ENCODE data around the gene SPTBN4.
A peak's percentile ranks its signal among the peaks of the same experiment; 100 is the strongest.
"Not testable (repeated sequence)": the region's sequence is repeated elsewhere in the genome, so short reads cannot be mapped to it uniquely, and the experiment has no call there.

SPTBN4 gene

DNA sequence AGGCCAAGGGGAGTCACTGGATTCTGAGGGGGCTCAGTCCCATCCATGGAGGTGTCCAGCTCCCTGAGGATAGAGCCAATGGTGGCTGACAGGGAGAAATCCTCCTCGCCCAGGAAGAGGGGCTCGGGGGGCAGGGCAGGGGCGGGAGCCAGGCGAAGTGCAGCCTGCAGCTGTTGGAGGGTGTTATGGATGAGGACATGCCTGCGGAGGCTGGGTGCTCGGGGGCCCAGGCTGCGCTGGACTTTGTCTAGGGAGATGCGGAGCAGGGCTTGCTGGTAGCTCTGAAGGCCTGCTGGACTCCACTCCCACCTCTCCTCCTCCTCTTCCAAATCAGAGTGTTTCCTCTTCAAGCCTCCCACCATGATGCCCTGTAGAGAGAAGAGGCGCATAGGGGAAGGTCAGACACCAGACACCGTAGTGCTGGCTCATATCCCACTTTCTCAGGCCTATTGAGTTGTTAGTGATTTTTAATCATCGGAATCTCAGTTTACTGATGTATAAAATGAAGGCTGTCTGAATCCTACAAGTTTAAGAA is 25.0 kb upstream of the SPTBN4 start:
- no peak for DNase-seq (ENCODE audit: low read depth, low spot score)

DNA sequence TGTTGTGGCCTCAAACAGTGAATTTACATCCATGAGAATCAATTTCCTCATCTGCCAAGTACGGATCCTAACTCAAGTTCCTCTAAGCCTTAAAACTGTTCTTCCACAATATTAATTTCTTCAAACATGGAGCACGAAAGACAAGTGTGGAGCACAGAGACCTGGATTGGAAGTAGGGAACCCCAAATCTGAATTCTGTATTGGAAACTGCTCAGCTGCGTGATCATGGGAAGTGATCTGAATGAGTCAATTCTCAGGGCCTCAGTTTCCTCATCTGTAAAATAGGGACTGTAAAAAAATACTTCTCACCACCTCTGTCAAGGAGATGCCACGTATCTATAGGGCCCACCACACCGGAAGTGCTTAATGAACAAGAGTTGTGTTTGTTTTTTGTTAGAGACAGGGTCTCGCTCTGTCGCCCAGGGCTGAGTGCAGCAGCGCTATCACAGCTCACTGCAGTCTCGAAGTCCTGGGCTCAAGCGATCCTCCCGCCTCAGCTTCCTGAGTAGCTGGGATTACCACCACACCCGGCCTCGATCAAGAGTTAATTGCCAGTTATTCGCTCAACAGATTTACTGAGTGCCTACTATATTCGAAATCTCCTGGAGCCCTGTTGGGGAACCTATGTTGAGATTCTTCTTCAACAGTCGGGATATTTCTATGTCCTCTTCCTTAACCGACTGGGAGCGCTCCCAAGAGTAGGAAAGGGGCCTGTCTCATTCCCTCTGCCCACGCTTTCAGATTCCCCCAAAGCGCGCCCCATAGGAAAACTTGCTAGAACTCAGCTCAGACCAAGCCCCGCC is 24.3 kb upstream of the SPTBN4 start:
- no peak for DNase-seq (ENCODE audit: low read depth, low spot score)

- peak; percentile 100 for DNase-seq (ENCODE audit: low read depth, low spot score)
Measured at GRCh38 chr19:40443131-40443999, 23.4 kb upstream of the SPTBN4 start.

GRCh38 chr19:40444000-40444824 is 22.6 kb upstream of the SPTBN4 start, which contains the start of gene SERTAD3:
TSS of gene SERTAD3 (minus strand) at chr19:40444335. CDS start at chr19:40442080, 2,255 bp downstream.
- peak; percentile 99 for DNase-seq (ENCODE audit: low read depth, low spot score)

GRCh38 chr19:40444825-40445312 is 21.9 kb upstream of the SPTBN4 start:
- no peak for DNase-seq (ENCODE audit: low read depth, low spot score)

- DNase-seq (ENCODE audit: low read depth, low spot score): no peak
Measured at GRCh38 chr19:40445780-40446262, 21.0 kb upstream of the SPTBN4 start.

- no peak for DNase-seq (ENCODE audit: low read depth, low spot score)
Measured at GRCh38 chr19:40446263-40446784, 20.5 kb upstream of the SPTBN4 start.

DNA sequence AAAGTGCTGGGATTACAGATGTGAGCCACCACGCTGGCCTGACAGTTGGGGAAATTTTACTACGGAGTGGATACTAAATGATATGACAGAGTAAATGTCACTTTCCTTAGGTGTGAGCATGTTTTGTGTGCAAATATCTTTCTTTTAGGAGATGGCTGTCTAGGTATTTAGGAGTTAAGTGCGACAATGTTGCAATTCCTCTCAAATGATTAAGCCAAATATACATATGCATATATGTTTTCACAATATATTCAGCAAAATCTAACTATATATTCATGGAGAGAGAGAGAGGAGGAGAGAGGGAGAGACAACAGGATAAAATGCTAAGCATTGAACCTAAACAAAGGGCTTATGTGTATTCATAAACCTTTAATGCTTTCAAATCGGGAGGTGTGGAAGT is 17.3 kb upstream of the SPTBN4 start:
- no peak for DNase-seq (ENCODE audit: low read depth, low spot score)

DNA sequence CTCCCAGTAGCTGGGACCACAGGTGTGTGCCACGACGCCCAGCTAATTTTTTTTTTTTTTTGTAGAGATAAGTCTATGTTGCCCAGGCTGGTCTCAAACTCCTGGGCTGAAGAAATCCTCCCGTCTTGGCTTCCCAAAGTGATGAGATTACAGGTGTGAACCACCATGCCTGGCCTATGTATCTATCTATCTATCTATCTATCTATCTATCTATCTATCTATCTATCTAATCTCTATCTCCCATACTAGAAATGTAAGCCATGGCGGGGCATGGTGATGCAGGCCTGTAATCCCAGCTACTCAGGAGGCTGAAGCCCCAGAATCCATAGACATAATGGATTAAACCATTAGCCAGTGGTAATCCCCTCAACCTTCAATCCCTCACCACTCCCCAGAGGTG is 16.1 kb upstream of the SPTBN4 start:
- DNase-seq (ENCODE audit: low read depth, low spot score): no peak

DNA sequence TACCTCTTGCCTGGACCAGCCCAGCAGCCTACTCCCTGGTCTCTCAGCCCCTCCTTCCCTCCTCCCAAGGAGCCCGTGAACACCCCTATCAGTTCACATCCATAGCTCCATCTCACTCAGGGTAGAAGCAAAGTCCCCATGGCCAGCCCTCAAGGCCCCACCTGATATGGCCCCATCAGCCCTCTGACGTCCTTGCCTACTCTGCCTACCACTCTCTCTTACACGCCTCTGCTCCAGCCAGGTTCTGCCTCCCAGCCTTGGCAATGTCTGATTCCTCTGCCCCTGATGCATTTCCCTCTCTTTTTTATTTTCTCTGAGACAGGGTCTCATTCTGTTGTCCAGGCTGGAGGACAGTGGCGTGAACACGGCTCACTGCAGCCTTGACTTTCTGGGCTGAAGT is 14.8 kb upstream of the SPTBN4 start:
- DNase-seq (ENCODE audit: low read depth, low spot score): no peak

- no peak for DNase-seq (ENCODE audit: low read depth, low spot score)
Measured at GRCh38 chr19:40453151-40453735, 13.6 kb upstream of the SPTBN4 start.

DNA sequence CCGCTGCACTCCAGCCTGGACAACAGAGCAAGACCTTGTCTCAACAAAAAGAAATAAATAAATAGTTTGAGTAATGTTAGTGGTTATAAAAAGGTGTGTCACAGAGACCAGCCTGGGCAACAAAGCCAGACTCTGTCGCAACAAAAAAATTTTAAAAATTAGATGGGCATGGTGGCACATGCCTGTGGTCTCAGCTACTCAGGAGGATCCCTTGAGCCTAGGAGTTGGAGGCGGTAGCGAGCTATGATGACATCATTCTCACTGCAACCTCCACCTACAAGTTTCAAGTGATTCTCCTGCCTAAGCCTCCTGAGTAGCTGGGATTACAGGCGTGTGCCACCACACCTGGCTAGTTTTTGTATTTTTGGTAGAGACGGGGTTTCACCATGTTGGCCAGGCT is 12.9 kb upstream of the SPTBN4 start:
- DNase-seq (ENCODE audit: low read depth, low spot score): not testable (repeated sequence)

- no peak for DNase-seq (ENCODE audit: low read depth, low spot score)
Measured at GRCh38 chr19:40457048-40457447, 9.8 kb upstream of the SPTBN4 start.

- DNase-seq (ENCODE audit: low read depth, low spot score): no peak
Measured at GRCh38 chr19:40457953-40458596, 8.7 kb upstream of the SPTBN4 start.

DNA sequence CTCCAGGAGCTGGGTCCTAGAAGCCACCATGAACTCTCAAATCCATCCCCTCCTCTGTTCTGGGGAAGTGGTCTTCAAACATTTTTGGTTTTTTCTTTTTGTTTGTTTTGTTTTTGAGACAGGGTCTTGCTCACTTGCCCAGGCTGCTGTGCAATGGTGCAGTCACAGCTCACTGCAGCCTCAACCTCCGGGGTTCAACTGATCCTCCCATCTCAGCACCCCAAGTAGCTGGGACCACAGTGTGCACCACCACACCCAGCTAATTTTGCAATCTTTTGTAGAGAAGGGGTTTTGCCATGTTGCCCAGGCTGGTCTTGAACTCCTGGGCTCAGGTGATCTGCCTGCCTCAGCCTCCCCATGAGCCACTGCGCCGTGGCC is 8.2 kb upstream of the SPTBN4 start:
- DNase-seq (ENCODE audit: low read depth, low spot score): no peak

DNA sequence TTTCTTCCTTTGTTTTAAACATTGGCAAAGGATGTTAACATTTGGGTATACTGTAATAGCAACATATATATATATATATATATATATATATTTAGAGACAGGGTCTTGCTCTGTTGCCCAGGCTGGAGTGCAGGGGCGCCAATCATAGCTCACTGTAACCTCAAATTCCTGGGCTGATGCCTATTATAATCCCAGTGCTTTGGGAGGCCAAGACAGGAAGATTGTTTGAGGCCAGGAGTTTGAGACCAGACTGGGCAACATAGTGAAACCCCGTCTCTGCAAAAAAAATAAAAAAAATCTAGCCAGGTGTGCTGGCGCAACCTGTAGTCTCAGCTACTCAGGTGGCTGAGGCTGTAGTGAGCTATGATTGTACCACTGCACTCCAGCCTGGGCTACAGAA is 6.6 kb upstream of the SPTBN4 start:
- DNase-seq (ENCODE audit: low read depth, low spot score): no peak

DNA sequence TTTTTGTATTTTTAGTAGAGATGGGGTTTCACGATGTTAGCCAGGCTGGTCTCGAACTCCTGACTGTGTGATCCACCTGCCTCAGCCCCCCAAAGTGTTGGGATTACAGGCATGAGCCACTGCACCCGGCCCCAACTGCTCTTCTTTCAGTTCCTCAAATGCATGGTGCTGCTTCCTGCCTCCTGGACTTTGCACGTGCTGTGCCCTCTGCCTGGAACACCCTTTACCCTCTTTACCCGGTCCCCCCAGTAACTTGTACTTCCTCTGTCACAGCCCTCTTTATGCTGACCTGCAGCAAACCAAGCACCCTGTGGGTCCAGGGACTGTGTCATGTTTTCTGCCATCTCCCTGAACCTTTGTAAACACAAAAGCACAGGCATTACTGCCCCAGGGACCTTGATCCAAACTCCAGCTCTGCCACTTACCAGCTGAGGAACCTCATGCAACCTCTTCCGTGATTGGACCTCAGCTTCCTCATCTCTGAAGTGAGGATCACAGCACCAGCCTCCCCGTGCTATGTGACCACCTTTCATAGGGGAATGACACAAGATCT is 5.1 kb upstream of the SPTBN4 start:
- no peak for DNase-seq (ENCODE audit: low read depth, low spot score)

- peak; percentile 16 for DNase-seq (ENCODE audit: low read depth, low spot score)
Measured at GRCh38 chr19:40463587-40464037, 3.2 kb upstream of the SPTBN4 start.
